NCI-H1436 treated with DMSO at 0.1 percent for 48 hours (cell line): ENCODE measurements around the gene DTL.

Experiments
- DNase-seq: peaks from one replicate; lab custom pipeline; 2025; lab: John Stamatoyannopoulos, UW

DTL gene

GRCh38 chr1:212037900-212038299 is 2.4 kb downstream of the DTL start:
- DNase-seq = no peak

GRCh38 chr1:212039622-212040021 is 4.1 kb downstream of the DTL start:
- DNase-seq = no peak

- no peak for DNase-seq
These were observed 5.3 kb downstream of the DTL start for GRCh38 chr1:212040629-212041412.

GRCh38 chr1:212042436-212042835 is 6.9 kb downstream of the DTL start:
- no peak for DNase-seq

GRCh38 chr1:212044851-212045250 is 9.3 kb downstream of the DTL start:
- no peak for DNase-seq

- DNase-seq = no peak
These were observed 10.4 kb downstream of the DTL start for GRCh38 chr1:212045981-212046380.

- DNase-seq = no peak
These were observed 18.4 kb downstream of the DTL start for GRCh38 chr1:212053993-212054392.

- no peak for DNase-seq
These were observed 19.8 kb downstream of the DTL start for GRCh38 chr1:212055333-212055732.

GRCh38 chr1:212060632-212061472 is 25.3 kb downstream of the DTL start:
- no peak for DNase-seq

- no peak for DNase-seq
These were observed 27.4 kb downstream of the DTL start for GRCh38 chr1:212062832-212063438.

- DNase-seq = no peak
These were observed 32.2 kb downstream of the DTL start for GRCh38 chr1:212067787-212068186.

GRCh38 chr1:212070720-212071302 is 35.3 kb downstream of the DTL start:
- DNase-seq = no peak

- no peak for DNase-seq
These were observed 36.5 kb downstream of the DTL start for GRCh38 chr1:212072047-212072446.

GRCh38 chr1:212073490-212073889 is 37.9 kb downstream of the DTL start:
- DNase-seq = no peak

- DNase-seq = no peak
These were observed 38.8 kb downstream of the DTL start for GRCh38 chr1:212074313-212074712.

- no peak for DNase-seq
These were observed 39.3 kb downstream of the DTL start for GRCh38 chr1:212074856-212075255.

GRCh38 chr1:212077028-212077427 is 41.5 kb downstream of the DTL start:
- DNase-seq = no peak

- DNase-seq = no peak
These were observed 43.3 kb downstream of the DTL start for GRCh38 chr1:212078826-212079225.

- DNase-seq = no peak
These were observed 47.3 kb downstream of the DTL start for GRCh38 chr1:212082765-212083406.

- no peak for DNase-seq
These were observed 54.1 kb downstream of the DTL start for GRCh38 chr1:212089560-212090163.

- no peak for DNase-seq
These were observed 56.0 kb downstream of the DTL start for GRCh38 chr1:212091438-212092121.
